MG63 (cell line): Measurements from ENCODE around the gene POLR1B. TPM values are rescaled to one million over a fixed set of nuclear protein-coding genes. Genes with fewer than 3 reads are reported as not detected.
"Not testable (repeated sequence)": the region's sequence is repeated elsewhere in the genome, so short reads cannot be mapped to it uniquely, and the experiment has no call there.

Experiments used
- DNase-seq: peaks from one replicate; pipeline ENCODE4 v3.0.0-alpha.2; 2020
- H3K27me3 ChIP-seq: fragments of 250-450 bp; sonication (Bioruptor Pico); 2 replicates; pipeline ENCODE4 v1.5.1; 2020; ENCODE audit warnings: mild to moderate bottlenecking, moderate library complexity
- H3K36me3 ChIP-seq: fragments of 250-450 bp; sonication (Bioruptor Pico); 2 replicates; pipeline ENCODE4 v1.5.1; 2020; ENCODE audit warnings: mild to moderate bottlenecking, moderate library complexity
- H3K4me3 ChIP-seq: fragments of 250-450 bp; sonication (Bioruptor Pico); 2 replicates; pipeline ENCODE4 v1.5.1; 2020; ENCODE audit warnings: mild to moderate bottlenecking, moderate library complexity
- H3K9me3 ChIP-seq: fragments of 250-450 bp; sonication (Bioruptor Pico); 2 replicates; pipeline ENCODE4 v1.5.1; 2020; ENCODE audit warnings: mild to moderate bottlenecking, moderate library complexity
- total RNA-seq: library from RNA; depleted of rRNA; stranded (reverse); fragments of >200 nt; shearing (Covaris generic); gene quantifications from 2 replicates; pipeline ENCODE4 v1.2.3, GENCODE V29; 2014; ENCODE audit warnings: low replicate concordance; rRNA removed

Gene POLR1B, protein sequence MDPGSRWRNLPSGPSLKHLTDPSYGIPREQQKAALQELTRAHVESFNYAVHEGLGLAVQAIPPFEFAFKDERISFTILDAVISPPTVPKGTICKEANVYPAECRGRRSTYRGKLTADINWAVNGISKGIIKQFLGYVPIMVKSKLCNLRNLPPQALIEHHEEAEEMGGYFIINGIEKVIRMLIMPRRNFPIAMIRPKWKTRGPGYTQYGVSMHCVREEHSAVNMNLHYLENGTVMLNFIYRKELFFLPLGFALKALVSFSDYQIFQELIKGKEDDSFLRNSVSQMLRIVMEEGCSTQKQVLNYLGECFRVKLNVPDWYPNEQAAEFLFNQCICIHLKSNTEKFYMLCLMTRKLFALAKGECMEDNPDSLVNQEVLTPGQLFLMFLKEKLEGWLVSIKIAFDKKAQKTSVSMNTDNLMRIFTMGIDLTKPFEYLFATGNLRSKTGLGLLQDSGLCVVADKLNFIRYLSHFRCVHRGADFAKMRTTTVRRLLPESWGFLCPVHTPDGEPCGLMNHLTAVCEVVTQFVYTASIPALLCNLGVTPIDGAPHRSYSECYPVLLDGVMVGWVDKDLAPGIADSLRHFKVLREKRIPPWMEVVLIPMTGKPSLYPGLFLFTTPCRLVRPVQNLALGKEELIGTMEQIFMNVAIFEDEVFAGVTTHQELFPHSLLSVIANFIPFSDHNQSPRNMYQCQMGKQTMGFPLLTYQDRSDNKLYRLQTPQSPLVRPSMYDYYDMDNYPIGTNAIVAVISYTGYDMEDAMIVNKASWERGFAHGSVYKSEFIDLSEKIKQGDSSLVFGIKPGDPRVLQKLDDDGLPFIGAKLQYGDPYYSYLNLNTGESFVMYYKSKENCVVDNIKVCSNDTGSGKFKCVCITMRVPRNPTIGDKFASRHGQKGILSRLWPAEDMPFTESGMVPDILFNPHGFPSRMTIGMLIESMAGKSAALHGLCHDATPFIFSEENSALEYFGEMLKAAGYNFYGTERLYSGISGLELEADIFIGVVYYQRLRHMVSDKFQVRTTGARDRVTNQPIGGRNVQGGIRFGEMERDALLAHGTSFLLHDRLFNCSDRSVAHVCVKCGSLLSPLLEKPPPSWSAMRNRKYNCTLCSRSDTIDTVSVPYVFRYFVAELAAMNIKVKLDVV
- total RNA-seq = 20.5 and 69.1 TPM in 2 replicates

DNA sequence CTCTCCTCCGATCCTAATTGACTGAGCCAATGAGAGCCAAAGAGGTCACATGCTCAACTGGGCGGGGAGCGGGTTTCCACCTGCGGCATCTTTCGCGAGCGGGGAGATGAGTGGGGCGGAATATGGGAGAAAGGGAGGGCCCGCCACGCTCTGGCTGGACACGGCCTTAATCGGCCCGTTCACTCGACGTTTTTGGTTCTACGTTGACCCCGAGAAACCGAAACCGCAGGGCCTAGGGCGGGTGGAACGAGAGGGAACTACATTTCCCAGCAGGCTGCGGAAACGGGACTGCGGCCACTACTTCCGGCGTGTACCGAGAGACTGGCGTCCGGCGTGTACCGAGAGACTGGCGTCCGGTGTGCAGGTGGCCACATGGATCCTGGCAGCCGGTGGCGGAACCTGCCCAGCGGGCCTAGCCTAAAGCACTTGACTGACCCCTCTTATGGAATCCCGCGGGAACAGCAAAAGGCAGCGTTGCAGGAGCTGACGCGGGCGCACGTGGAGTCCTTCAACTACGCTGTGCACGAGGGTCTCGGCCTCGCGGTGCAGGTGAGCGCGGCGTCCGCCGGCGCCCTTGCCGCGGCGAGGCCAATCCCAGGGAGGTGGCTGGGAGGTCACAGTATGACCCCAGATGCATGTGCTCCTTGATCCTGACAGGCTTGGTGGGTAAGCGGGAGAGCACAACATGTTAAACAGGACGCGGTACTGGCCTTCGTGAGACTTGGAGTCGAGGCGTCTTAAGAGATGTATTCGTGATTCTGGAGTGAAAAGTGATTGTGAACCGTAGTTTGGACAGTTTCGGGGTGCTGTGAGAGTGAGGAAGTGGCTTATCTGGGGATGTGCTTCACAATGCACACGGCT is at the start of gene POLR1B:
TSS of gene POLR1B (plus strand) at position 343 of the 861 bp plus-strand sequence. CDS start at position 373, 30 bp downstream.
- peak; percentile 88 for DNase-seq
- Histone ChIP-seq H3K36me3 (peaks cover 24% of the 10 kb centered on the region), H3K4me3 (peak within 1 kb of the TSS; percentile 81), H3K9me3 (no peaks in the 10 kb centered on the region), H3K27me3 (no peaks in the 10 kb centered on the region)

DNA sequence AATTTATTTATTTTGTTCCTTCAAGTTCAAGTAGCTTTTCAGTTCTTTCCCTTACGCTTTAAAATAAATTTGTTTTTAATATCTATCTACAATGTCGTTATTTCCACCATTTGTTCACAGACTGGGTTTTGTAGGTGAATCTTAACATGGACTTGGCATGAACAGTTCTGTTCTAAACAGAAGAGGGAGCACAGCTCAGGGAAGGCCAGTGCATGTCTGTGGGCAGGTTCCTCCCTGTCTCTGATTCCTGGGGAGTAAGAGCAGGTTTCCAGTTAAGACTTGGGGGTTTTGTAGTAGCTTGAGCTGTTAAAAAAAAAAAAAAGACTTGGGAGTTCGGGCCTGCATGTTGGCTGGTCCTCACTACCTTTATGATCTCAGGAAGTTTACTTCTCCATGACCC is 49.2 kb upstream of the POLR1B start:
- DNase-seq = no peak
- Histone ChIP-seq H3K9me3 (no peaks in the 10 kb centered on the region), H3K36me3 (peaks cover 48% of the 10 kb centered on the region), H3K4me3 (no peak overlapping the region), H3K27me3 (no peaks in the 10 kb centered on the region)

DNA sequence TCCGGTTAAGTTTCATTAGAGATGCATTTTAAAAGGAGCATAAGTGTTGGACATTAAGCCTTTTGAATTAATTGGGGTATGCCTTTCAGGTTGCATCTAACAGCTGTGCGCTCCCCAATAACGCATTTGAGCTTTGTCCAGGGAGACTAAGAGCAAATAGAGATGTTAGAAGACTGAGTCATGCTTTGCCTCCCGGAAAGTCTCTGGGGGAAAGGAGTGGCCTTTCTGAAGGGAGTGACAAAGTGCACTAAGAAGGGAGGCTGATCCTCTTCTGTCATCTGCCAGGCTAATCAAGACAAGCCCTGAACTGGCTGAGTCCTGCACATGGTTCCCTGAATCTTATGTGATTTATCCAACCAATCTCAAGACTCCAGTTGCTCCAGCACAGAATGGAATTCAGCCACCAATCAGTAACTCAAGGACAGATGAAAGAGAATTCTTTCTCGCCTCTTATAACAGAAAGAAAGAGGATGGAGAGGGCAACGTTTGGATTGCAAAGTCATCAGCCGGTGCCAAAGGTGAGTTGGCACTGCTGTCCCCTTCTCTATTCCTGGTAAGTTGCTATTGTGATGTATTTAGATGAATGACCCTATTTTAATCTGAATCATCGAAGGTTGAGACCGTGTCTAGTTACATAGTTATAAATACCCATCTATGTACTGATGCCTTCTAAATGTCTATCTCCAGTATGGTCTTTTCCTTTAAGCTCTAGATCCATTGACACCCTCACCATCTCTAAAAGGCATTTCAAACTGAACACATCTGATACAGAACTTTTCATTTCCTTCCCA is 48.2 kb upstream of the POLR1B start:
- DNase-seq = peak; percentile 14
- Histone ChIP-seq H3K9me3 (no peaks in the 10 kb centered on the region), H3K4me3 (no peak overlapping the region), H3K27me3 (no peaks in the 10 kb centered on the region), H3K36me3 (peaks cover 43% of the 10 kb centered on the region)

DNA sequence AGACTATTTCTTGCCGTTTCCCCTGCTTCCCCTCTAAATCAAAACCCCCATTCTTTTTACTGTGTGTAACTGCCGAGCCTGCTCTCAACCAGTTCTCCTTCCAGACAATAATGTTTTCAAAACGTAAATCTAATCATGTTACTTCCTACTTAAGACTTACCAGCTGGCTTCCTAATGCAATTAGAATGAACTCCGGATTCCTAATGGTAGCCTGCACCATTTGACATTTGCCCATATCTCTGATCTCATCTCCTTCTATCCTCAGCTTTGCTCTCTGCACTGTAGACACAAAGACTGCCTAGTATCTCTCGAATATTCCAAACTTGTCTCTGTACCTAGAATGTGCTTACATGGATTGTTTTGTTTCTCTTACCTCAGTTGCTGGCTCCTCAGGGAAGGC is 47.4 kb upstream of the POLR1B start:
- Histone ChIP-seq H3K27me3 (no peaks in the 10 kb centered on the region), H3K4me3 (no peak overlapping the region), H3K36me3 (peaks cover 37% of the 10 kb centered on the region), H3K9me3 (no peaks in the 10 kb centered on the region)
- no peak for DNase-seq

DNA sequence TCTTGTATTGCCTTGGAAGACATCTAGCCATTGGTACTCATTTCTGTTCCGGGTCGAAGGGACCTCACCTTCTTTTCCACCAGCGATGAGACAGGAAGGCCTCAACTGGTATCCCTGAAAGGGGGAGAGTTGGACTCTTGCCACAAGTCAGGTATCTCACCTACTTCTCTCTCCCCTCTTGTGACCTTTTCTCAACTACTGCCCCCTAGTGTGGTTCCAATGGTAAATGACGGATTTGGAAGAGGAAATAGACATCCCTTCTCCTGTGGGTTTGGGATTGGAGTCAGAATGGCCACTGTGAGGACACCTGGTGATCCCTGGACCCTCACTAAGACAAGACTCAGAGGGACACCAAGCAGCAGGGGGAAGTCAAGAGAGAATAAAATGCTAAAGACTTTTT is 46.4 kb upstream of the POLR1B start:
- H3K4me3 ChIP-seq, H3K9me3 ChIP-seq, H3K27me3 ChIP-seq, DNase-seq: not testable (repeated sequence)
- H3K36me3 ChIP-seq = peaks cover 31% of the 10 kb centered on the region

DNA sequence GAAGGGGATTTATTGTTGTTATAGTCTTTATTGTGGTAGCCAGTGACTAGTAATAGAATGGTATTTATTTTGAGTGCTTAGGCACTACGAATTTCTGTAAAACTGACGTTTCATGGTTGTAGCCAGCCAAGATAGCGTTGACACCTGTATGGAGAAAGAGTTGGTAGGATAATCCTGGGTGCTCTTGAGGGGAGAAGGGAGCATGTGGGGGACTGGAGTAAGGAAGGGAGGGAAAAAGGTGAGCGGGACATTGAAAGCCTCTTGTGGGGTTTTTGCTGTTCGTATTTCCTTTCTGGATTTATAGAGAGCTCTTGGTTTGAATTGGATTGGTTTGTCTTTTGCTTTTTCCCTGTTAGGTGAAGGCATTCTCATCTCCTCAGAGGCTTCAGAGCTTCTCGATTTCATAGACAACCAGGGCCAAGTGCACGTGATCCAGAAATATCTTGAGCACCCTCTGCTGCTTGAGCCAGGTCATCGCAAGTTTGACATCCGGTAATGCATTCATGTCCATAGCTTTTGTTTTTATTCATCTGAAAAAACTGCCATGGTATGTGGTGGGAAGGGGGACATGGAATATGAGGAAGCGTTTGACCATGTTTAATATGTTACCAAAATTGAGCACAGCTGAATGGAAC is 41.3 kb upstream of the POLR1B start:
- H3K27me3 ChIP-seq, H3K9me3 ChIP-seq, H3K4me3 ChIP-seq, DNase-seq: not testable (repeated sequence)
- H3K36me3 ChIP-seq = peaks cover 24% of the 10 kb centered on the region

DNA sequence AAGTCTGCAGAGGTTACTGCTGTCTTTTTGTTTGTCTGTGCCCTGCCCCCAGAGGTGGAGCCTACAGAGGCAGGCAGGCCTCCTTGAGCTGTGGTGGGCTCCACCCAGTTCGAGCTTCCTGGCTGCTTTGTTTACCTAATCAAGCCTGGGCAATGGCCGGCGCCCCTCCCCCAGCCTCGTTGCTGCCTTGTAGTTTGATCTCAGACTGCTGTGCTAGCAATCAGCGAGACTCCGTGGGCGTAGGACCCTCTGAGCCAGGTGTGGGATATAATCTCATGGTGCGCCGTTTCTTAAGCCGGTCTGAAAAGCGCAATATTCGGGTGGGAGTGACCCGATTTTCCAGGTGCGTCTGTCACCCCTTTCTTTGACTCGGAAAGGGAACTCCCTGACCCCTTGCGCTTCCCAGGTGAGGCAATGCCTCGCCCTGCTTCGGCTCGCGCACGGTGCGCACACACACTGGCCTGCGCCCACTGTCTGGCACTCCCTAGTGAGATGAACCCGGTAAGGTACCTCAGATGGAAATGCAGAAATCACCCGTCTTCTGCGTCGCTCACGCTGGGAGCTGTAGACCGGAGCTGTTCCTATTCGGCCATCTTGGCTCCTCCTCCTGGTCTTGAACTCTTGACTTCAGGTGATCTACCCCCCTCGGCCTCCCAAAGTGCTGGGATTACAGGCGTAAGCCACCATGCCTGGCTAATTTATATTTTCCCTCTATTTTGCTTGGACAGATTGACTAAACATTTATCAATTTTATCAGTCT is 32.8 kb upstream of the POLR1B start:
- H3K36me3 ChIP-seq = peaks cover 27% of the 10 kb centered on the region
- not testable (repeated sequence) for H3K27me3 ChIP-seq, H3K9me3 ChIP-seq, DNase-seq, H3K4me3 ChIP-seq

DNA sequence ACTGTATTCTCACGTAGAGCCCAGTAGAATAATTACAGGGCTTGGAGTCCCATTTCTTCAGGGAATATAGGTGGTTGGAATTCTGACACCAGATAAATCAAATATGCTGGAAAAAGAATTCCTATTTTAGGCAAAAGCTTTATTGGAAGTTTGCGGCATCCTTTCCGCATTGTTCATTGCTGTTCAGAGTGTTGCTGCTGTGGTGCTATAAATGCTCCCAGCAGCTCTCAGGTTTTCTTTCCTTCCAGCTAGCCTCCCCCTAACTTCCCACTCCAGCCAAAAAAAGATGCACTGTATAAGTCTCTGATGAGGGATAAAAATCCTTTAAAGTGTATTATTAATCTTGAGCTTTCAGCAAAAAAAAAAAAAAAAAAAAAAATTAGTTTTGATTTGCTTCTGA is 25.5 kb upstream of the POLR1B start:
- no peak overlapping the region for H3K4me3 ChIP-seq
- H3K36me3 ChIP-seq = peaks cover 69% of the 10 kb centered on the region
- no peak for DNase-seq
- H3K27me3 ChIP-seq = no peaks in the 10 kb centered on the region
- peaks cover 5% of the 10 kb centered on the region for H3K9me3 ChIP-seq

DNA sequence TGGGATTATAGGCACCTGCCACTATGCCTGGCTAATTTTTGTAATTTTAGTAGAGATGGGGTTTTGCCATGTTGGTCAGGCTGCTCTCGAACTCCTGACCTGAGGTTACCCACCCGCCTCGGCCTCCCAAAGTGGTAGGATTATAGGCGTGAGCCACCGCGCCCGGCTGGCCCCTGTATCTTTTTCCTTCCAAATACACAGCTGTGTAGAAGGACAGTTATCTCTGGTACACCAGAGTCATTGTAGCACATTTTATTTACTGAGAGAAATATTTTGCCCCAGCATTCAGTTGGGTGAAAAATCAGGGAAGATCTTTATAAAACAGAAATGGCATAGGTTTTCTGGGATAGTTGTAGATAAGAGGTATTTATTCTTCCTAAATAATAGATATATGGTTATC is 23.5 kb upstream of the POLR1B start:
- H3K36me3 ChIP-seq = peaks cover 68% of the 10 kb centered on the region
- H3K9me3 ChIP-seq = peaks cover 5% of the 10 kb centered on the region
- no peak overlapping the region for H3K4me3 ChIP-seq

DNA sequence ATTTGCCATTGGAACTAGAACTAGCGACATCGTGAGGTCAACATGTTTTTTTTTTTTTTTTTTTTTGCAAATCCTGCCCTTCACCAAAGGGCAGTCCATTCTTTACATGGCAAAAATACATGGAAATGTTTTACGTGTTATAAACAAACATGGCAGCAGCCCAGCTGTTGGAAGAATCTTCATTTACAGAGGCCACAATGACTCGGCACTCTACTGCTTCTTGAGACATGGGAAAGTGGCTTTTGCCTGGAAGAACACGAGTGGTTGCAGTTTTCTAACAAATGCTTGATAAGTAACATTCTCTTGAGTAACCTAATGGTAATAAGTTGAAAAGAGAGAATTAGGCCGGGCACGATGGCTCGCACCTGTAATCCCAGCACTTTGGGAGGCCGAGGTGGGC is 22.8 kb upstream of the POLR1B start:
- Histone ChIP-seq H3K36me3 (peaks cover 69% of the 10 kb centered on the region), H3K4me3 (no peak overlapping the region), H3K27me3 (no peaks in the 10 kb centered on the region), H3K9me3 (peaks cover 5% of the 10 kb centered on the region)
- no peak for DNase-seq

More for the DNA sequence above, 23.5 kb upstream of the POLR1B start:
- no peak for DNase-seq
- H3K27me3 ChIP-seq = no peaks in the 10 kb centered on the region

DNA sequence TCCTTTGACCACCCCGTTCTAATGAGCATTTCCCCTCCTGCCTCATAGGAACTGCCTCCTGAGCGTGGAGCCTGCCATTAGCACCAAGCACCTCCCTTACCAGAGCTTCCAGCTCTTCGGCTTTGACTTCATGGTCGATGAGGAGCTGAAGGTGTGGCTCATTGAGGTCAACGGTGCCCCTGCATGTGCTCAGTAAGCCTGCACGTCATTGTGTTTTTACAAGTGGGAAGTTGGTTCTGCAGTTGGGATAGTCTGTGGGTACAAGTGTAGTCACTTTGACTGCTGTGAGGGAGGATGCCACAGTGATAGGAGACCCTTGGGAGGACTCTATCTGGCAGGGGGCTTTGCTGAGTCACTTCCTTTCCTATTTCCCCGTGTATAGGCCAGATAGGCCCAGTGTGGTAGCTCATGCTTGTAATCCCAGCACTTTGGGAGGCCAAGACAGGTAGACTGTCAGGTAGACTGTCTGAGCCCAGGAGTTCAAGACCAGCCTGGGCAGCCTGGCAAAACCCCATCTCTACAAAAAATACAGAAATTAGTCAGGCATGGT is 22.0 kb upstream of the POLR1B start:
- Histone ChIP-seq H3K36me3 (peaks cover 63% of the 10 kb centered on the region), H3K27me3 (no peaks in the 10 kb centered on the region), H3K9me3 (no peaks in the 10 kb centered on the region), H3K4me3 (no peak overlapping the region)
- DNase-seq = no peak

DNA sequence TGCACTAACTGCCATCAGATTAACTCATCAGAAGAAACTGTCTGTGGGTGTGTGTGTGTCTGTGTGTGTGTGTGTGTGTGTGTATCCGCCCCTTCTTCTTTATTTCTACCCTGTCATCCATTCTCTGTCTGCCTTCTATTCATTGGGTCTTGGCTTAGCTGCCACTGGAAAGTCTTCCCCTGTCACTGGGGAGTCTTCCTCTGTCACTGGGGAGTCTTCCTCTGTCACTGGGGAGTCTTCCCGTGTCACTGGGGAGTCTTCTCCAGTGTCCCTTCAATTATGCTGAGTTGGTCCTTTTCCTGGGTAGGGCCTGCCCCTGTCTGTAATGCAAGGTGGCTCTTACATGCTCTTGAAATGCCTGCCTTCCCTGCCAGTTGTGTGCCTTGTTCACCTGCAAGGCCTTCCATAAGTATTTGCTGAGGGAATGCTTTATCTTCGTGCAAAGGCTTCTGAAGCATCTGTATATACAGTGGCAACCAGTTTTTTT is 18.9 kb upstream of the POLR1B start:
- H3K36me3 ChIP-seq = peaks cover 63% of the 10 kb centered on the region
- DNase-seq = no peak
- no peak overlapping the region for H3K4me3 ChIP-seq
- H3K27me3 ChIP-seq = no peaks in the 10 kb centered on the region
- H3K9me3 ChIP-seq = no peaks in the 10 kb centered on the region

DNA sequence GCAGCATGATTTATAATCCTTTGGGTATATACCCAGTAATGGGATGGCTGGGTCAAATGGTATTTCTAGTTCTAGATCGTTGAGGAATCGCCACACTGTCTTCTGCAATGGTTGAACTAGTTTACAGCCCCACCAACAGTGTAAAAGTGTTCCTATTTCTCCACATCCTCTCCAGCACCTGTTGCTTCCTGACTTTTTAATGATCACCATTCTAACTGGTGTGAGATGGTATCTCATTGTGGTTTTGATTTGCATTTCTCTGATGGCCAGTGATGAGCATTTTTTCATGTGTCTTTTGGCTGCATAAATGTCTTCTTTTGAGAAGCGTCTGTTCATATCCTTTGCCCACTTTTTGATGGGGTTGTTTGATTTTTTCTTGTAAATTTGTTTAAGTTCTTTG is 18.0 kb upstream of the POLR1B start:
- peaks cover 62% of the 10 kb centered on the region for H3K36me3 ChIP-seq
- H3K9me3 ChIP-seq, DNase-seq, H3K27me3 ChIP-seq, H3K4me3 ChIP-seq: not testable (repeated sequence)

DNA sequence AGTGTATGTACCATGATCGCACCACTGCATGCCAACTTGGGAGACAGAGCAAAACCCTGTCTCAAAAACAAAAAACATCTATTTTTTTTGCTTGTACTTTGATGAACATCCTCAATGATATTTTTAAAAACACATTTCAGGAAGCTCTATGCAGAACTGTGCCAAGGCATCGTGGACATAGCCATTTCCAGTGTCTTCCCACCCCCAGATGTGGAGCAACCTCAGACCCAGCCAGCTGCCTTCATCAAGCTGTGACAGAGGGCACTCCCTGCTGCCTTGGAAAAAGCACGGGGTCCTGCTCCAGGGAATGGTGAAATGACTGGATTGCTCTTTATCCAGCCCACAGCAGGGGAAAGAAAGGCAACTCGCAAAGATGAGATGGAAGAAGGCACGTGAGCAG is 13.7 kb upstream of the POLR1B start:
- Histone ChIP-seq H3K4me3 (no peak overlapping the region), H3K36me3 (peaks cover 48% of the 10 kb centered on the region), H3K27me3 (no peaks in the 10 kb centered on the region), H3K9me3 (no peaks in the 10 kb centered on the region)
- DNase-seq = no peak
